GM18951 (cell line): ENCODE data around the gene LGALS3.
A peak's percentile ranks its signal among the peaks of the same experiment; 100 is the strongest.

Experiments
- POLR2A ChIP-seq: IDR thresholded peaks from 4 replicates; pipeline ENCODE4 v1.6.1; 2011; ENCODE audit warnings: mild to moderate bottlenecking; ENCODE audit not compliant: insufficient read length, insufficient read depth; ENCODE audit errors: extremely low read depth
- in situ Hi-C: fragments of 300-500 bp; cut with MboI; formaldehyde crosslinking; loops from one replicate; pipeline ENCODE4 v1.12.0; 2022; ENCODE audit warnings: low sequenced_read_pairs, mixed read lengths, inconsistent platforms; ENCODE audit not compliant: unreplicated experiment

Gene LGALS3

DNA sequence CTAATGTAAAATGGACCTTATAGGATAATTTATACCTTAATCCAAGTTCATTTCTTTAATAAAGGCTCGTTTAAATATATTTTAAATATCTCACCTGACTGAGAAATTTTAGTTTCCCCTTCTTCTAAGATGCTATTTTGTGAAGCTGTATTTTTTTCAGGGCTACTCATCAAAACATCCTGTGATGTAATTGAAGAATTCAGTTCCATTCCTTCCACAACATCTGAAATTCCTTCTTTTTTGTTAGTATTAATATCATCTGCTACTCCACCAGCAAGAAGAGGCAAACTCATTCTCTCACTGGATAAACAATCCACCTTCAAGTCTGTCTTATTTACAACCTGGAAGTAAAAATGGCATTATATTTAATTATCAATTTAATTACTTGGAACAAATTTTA lies 22.5 kb downstream of the LGALS3 start:
- TF ChIP-seq POLR2A, result no peak
- in situ Hi-C loops, result no loop called here

DNA sequence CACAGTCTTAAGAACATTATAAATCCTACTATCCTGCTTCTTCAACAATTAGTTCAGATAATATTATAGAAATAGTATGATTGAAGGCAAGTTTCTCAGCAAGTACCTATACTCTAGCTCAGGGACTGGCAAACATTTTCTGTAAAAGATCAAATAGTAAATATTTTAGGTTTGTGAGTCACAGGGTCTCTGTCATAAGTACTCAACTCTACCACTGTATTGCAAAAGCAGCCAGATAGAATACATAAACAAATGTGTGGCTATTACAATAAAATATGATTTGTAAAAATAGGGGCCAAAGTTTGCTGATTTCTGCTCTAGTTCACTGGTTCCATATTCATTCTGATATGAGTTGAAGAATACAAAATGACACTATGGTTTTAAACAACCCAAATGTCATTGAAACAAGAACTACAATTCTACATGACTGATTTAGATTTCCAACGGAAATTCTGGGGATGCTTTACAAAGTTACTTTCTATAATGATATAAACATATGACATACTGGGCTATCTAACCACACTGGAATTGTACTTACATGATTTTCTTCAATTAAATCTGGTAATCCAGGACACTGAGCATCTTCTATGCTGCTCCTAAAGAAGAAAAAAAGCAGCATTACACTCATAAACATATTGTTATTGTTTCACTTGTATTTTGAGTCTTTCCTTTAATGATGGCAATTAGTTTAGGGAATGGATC lies 23.2 kb downstream of the LGALS3 start:
- no peak for TF ChIP-seq POLR2A
- in situ Hi-C loops, result no loop called here

DNA sequence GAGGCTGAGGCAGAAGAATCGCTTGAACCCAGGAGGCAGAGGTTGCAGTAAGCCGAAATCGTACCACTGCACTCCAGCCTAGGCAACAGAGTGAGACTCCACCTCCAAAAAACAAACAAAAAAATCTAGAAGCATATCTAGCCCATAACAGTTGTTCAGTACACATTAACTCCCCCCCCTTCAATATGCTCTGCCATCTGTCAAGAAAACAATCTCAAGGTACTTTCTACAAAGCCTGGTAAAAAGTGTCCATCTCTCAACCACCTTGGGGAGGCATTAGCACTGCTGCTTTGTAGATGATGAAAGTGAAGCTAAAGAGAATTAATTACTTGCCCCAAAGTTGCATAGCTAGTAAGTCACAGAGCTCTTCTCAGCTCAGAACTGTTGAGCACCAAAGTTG lies 24.9 kb downstream of the LGALS3 start:
- in situ Hi-C loops, result no loop called here
- no peak for TF ChIP-seq POLR2A

DNA sequence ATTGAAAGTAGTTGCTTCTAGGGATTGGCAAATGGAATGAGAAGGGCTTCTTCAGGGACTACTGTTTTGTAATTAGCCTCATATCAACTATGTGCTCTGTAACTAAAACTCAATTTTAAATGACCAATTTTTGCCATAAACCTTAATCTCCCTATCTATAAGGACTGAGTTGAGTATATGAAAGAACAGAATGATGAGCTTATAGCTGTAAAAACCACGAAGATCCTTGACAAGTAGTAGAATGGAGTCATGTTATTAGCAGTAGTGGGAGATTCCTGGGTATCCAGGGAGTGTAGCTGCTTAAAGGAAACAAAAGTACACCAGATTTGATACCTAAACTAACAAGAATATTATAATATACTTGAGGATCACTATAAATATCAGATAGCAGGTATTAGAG lies 28.0 kb downstream of the LGALS3 start:
- no peak for TF ChIP-seq POLR2A
- in situ Hi-C loops, result no loop called here

DNA sequence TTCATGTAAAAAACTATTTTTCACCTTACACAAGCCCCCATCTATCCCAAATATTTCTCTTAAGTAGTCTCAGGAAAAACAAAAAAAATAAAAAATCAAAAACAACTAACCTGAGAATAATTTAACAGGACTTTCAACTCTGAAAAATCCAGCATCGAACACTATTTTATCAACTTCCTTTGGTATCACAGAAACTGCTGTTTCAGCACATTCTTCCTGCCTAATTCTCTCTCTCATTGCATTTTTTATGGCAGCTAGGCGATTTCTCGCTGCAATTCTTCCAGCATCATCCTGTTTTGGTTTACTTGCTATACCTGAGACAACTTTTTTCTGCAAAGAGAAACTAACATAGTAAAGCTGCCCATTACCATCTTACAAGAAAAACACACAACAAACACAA lies 29.4 kb downstream of the LGALS3 start:
- in situ Hi-C loops, result no loop called here
- no peak for TF ChIP-seq POLR2A

DNA sequence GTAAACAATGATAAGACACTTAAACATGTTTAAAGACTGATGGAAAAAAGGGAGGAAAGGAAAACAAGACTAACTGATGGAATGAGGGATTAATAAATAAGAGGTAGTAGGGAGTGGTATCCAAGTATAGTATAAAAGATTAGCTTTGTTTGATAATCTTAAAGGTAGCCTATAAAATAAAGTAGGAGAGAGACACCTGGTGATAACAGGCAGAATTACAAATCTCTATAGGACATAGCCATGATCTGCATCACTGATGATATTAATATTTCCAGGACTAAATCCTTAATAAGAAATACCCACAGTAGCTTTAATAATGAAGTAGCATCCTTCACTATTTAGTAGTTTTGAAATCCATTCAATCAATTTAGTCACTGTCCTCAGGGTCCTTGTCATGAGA lies 31.9 kb downstream of the LGALS3 start:
- no peak for TF ChIP-seq POLR2A
- in situ Hi-C loops, result no loop called here

DNA sequence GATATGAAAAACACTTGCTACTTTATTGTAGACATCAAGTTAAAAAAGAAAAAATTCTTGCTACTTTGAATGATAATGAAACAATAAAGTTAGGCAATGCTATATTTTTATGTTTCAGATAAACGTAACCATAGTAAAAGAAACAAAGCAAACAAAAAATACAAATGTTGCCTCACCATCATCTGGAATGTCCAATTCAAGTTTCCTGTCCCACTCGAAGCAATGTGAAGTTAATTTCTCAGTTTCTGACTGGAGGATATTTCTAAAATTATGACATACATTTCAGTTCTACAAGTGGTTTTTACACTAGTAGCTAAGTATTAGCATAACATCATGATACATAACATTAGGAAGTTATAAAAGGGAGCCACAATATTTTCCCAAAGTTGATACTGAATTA lies 41.5 kb downstream of the LGALS3 start:
- TF ChIP-seq POLR2A, result no peak
- in situ Hi-C loops, result no loop called here

DNA sequence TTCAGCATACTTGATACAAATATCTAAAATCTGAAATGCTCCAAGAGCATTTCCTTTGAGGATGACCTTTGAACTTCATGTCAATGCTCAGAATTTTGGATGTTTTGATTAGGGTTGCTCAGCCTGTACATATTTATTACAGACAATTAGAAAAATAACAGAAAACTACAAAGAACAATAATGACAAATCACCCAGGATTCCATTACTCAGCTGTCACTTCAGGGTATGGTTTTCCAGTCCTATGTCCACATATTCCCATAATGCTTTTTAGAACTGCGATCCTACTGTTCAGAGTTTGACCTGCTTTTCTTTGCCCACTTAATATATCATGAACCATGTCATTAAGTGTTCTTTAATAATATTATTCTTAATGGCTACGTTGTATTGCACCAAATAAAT lies 51.0 kb downstream of the LGALS3 start:
- in situ Hi-C loops, result no loop called here

DNA sequence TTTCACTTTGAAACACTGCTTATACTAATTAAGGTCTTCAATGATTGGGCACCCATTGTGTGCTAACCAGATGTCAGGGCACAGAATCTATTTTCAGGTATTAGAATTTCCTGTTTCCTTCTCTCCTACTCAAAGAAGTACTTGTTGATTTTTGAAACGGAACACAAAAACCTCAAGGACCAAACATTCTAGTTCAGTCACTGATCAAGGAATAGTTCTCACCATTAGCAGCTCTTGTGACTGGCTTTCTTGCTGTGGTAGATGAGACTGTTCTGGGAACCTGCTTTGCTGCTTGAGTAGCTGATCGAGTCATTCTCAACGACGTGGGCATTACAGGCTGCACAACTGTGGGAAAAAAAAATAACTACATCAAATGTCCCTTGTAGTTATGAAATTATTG lies 51.4 kb downstream of the LGALS3 start:
- in situ Hi-C loops, result no loop called here
- TF ChIP-seq POLR2A, result no peak

More for the DNA sequence above, 51.0 kb downstream of the LGALS3 start:
- TF ChIP-seq POLR2A, result no peak

DNA sequence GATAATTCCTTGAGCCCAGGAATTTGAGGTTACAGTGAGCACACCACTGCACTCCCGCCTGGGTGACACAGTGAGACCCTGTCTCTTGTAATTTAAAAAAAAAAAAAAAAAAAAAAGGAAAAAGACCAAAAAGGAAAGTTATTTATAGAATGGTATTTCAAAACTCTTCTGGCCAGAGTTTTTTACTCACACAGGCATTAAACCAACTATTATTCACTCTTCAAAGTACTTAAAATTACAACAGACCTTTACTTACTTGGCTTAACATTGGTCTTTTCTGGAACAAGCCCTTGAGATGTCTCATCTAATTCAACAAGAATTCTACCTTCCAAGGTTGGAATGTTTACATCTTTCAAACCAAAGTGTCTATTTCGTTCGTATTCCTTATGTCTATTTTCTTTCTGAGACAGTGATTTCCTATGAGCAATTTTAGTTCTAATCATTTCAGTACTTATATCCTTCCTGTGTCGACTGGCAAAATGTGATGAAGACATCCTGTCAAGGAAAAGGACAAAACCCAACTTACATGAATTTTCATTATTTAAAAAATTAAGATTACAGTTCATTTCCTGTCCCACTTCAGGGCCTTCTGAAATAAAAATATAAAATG lies 59.7 kb downstream of the LGALS3 start:
- in situ Hi-C loops, result no loop called here
- TF ChIP-seq POLR2A, result no peak

DNA sequence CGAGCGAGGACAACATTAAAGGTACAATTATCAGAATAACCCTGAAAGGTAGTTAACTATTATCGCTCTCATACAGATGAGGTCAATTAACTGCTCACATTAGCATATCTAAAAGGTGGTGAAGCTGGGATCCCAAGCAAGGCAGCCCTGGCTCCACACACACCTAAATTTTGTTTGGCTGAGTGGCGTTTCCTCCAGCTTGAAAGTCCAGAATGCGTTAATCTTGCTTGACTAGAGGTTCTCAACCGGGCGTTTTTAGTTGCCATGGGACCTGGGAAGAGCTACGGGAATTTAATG lies 61.8 kb downstream of the LGALS3 start:
- TF ChIP-seq POLR2A, result no peak
- in situ Hi-C loops, result no loop called here

DNA sequence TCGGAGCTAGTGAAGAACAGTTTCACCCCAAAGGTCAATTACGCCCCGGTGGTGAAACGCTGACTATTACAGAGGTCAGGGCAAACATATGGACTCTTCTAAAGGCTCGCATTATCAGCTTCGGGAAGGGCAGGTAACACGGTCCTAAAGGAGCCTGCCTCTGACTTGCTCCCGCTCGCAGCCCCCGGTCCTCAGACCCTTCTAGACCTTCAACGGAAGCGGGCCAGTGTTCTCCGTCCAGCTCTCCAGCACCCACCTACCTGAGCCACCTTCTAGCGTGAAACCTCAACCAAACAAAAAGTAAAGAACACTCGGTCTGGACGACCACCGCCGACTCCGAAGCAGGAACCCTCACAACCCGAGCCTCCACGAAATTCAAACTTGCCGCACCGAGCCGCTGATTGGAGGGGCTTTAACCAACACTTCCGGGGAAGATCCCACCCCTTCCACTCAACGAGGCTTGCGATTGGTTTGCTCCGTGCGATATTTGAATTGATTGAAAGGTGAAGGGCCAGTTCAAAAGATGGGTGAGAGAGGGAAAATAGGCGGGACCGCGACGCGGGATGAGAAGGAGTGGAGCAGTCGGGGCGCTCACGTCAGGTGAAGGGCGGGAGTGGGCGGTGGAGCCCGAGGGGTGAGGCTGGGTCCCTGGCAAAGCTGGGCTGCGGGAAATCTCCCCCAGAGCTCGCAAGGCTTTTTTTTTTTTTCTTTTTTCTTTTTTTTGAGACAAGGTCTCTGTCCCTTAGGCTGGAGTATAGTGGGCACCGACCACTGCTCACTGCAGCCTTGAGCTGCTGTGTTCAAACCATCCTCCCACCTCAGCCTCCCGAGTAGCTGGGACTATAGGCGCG lies 62.4 kb downstream of the LGALS3 start, which contains the start of gene DLGAP5:
Gene DLGAP5, minus strand, starts transcription at position 383 of the 851 bp plus-strand sequence. CDS start 2,406 bp downstream, outside the sequence.
- in situ Hi-C loops, result no loop called here
- peak; percentile 71 for TF ChIP-seq POLR2A

DNA sequence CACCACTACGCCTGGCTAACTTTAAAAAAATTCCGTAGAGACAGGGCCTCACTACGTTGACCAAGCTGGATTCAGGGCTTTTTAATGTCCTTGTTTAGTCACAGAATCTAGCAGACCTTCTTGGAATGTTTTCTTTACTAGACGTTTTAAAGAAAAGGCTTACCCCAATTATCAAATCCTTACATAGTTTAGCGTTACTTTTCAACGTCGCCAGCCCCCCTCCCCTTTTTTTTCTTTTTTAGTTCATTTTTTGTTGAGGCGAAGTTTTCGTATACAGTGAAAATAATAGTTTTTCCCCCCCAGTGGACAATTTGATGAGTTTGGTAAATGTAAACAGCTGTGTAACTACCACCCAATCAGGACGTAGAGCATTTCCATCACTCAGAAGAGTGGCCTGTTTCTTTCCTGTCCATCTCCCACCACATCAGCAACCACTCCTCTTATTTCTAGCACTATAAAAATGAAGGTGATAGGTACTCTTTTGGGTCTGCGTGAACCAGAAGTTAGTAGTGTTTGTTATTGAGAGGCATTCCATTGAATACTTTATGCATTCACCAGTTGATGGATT lies 63.1 kb downstream of the LGALS3 start:
- TF ChIP-seq POLR2A, result no peak
- in situ Hi-C loops, result no loop called here
